B cell (primary cell): Measurements from ENCODE around the gene GID4.

Experiments used
- CTCF ChIP-seq: fragments of 200-600 bp; IDR thresholded peaks from one replicate; pipeline ENCODE4 v1.8.0; 2022; ENCODE audit warnings: antibody characterized with exemption, mild to moderate bottlenecking
- EZH2 ChIP-seq: IDR thresholded peaks from 2 replicates; pipeline ENCODE4 v1.6.1; 2012; ENCODE audit warnings: borderline replicate concordance, low read depth, mild to moderate bottlenecking, moderate library complexity, low read length; ENCODE audit not compliant: insufficient read depth, poor library complexity, severe bottlenecking

- TF ChIP-seq CTCF, result no peak
- TF ChIP-seq EZH2, result no peak
Measured at GRCh38 chr17:18107971-18108370, 68.8 kb downstream of the GID4 start.
